ENCODE measurements around the gene EHD3.

- TF ChIP-seq POLR2AphosphoS5 (IDR thresholded peaks at IDR 0.05) (no peak), CTCF (IDR thresholded peaks at IDR 0.05; ENCODE audit: poor library complexity, severe bottlenecking) (no peak), TAF1 (IDR thresholded peaks at IDR 0.05; ENCODE audit: low read depth) (no peak), EP300 (conservative IDR thresholded peaks at IDR 0.05; ENCODE audit: poor library complexity, severe bottlenecking) (no peak), REST (IDR thresholded peaks at IDR 0.05; ENCODE audit: borderline replicate concordance) (no peak), MXI1 (conservative IDR thresholded peaks at IDR 0.05; ENCODE audit: poor library complexity, severe bottlenecking) (no peak), EZH2 (IDR thresholded peaks at IDR 0.05; ENCODE audit: borderline replicate concordance, insufficient read depth, low read length, poor library complexity, severe bottlenecking) (no peak), RAD21 (conservative IDR thresholded peaks at IDR 0.05) (no peak)
Measured at GRCh38 chr2:31270822-31271231, 36.9 kb downstream of the EHD3 start.

All from neural cell (in vitro differentiated cells).